Trophoblast cell (in vitro differentiated cells and primary cell): ENCODE data around the gene CES2.

Experiments used
- DNase-seq, 2 donors: peaks; one replicate each; pipeline ENCODE4 v3.0.0-alpha.2; 2016
- H2AFZ ChIP-seq: 2 replicates; pipeline ENCODE4 v1.6.1; 2013; ENCODE audit warnings: low read length, moderate library complexity, mild to moderate bottlenecking; ENCODE audit not compliant: insufficient read depth, poor library complexity
- H2AK5ac ChIP-seq: 2 replicates; pipeline ENCODE4 v1.6.1; 2013; ENCODE audit warnings: mild to moderate bottlenecking, low read length
- H2BK120ac ChIP-seq: 2 replicates; pipeline ENCODE4 v1.6.1; 2013; ENCODE audit warnings: low read length, mild to moderate bottlenecking, moderate library complexity; ENCODE audit not compliant: insufficient read depth, poor library complexity
- H2BK12ac ChIP-seq: 2 replicates; pipeline ENCODE4 v1.6.1; 2013; ENCODE audit warnings: mild to moderate bottlenecking, low read length, moderate library complexity
- H2BK5ac ChIP-seq: 2 replicates; pipeline ENCODE4 v1.6.1; 2013; ENCODE audit warnings: low read length, low read depth, moderate library complexity, mild to moderate bottlenecking; ENCODE audit not compliant: poor library complexity
- H3K14ac ChIP-seq: 2 replicates; pipeline ENCODE4 v1.6.1; 2013; ENCODE audit warnings: mild to moderate bottlenecking, low read length
- H3K18ac ChIP-seq: 2 replicates; pipeline ENCODE4 v1.6.1; 2013; ENCODE audit warnings: mild to moderate bottlenecking, low read length
- H3K23ac ChIP-seq: 2 replicates; pipeline ENCODE4 v1.6.1; 2013; ENCODE audit warnings: low read length
- H3K27ac ChIP-seq: 2 replicates; pipeline ENCODE4 v1.5.1; 2013; ENCODE audit warnings: low read depth, mild to moderate bottlenecking, inconsistent platforms, low read length, moderate library complexity
- H3K27me3 ChIP-seq: 2 replicates; pipeline ENCODE4 v1.6.1; 2013; ENCODE audit warnings: inconsistent platforms, mild to moderate bottlenecking, low read length, moderate library complexity; ENCODE audit not compliant: insufficient read depth
- H3K36me3 ChIP-seq, 2 experiments: 1 replicate in 1 of 2; 2 replicates in 1 of 2; pipeline ENCODE4 v1.6.1; 2013; ENCODE audit warnings: low read length in 2 of 2, mild to moderate bottlenecking in 2 of 2, moderate library complexity in 1 of 2; ENCODE audit not compliant: insufficient read depth in 2 of 2, control insufficient read depth in 1 of 2
- H3K4ac ChIP-seq: 2 replicates; pipeline ENCODE4 v1.6.1; 2013; ENCODE audit warnings: low read depth, mild to moderate bottlenecking, low read length, moderate library complexity
- H3K4me1 ChIP-seq, 2 experiments: 1 replicate in 1 of 2; 2 replicates in 1 of 2; pipeline ENCODE4 v1.6.1; 2013; ENCODE audit warnings: low read length in 2 of 2, mild to moderate bottlenecking in 2 of 2, moderate library complexity in 1 of 2; ENCODE audit not compliant: insufficient read depth in 2 of 2, control insufficient read depth in 1 of 2
- H3K4me2 ChIP-seq: 2 replicates; pipeline ENCODE4 v1.6.1; 2013; ENCODE audit warnings: inconsistent platforms, mild to moderate bottlenecking, low read length, moderate library complexity
- H3K4me3 ChIP-seq: 2 replicates; pipeline ENCODE4 v1.5.1; 2013; ENCODE audit warnings: mild to moderate bottlenecking, low read depth, low read length, inconsistent platforms
- H3K79me1 ChIP-seq: one replicate; pipeline ENCODE4 v1.6.1; 2013; ENCODE audit warnings: low read length
- H3K79me2 ChIP-seq: 2 replicates; pipeline ENCODE4 v1.6.1; 2013; ENCODE audit warnings: low read length, mild to moderate bottlenecking; ENCODE audit not compliant: control insufficient read depth, insufficient read depth, poor library complexity
- H3K9ac ChIP-seq: 2 replicates; pipeline ENCODE4 v1.6.1; 2013; ENCODE audit warnings: mild to moderate bottlenecking, low read length
- H3K9me3 ChIP-seq: 2 replicates; pipeline ENCODE4 v1.6.1; 2013; ENCODE audit warnings: low read depth, mild to moderate bottlenecking, control low read depth, inconsistent platforms, low read length; ENCODE audit not compliant: insufficient read depth
- H4K12ac ChIP-seq: 2 replicates; pipeline ENCODE4 v1.6.1; 2013; ENCODE audit warnings: low read depth, mild to moderate bottlenecking, low read length, moderate library complexity
- H4K8ac ChIP-seq: 2 replicates; pipeline ENCODE4 v1.6.1; 2013; ENCODE audit warnings: low read depth, mild to moderate bottlenecking, low read length, moderate library complexity
- H4K91ac ChIP-seq: one replicate; pipeline ENCODE4 v1.6.1; 2013; ENCODE audit warnings: low read depth, mild to moderate bottlenecking, low read length, moderate library complexity
- whole genome bisulfite sequencing: extraction: QIAGEN DNeasy Blood & Tissue Kit; methylation state at CpG from one replicate; pipeline ENCODE4 v1.1.7; 2013; ENCODE audit warnings: missing lambda C conversion rate; ENCODE audit not compliant: insufficient read length, insufficient coverage; ENCODE audit errors: extremely low coverage; 5-methylcytosine and 5-hydroxymethylcytosine counted together

The CES2 gene

DNA sequence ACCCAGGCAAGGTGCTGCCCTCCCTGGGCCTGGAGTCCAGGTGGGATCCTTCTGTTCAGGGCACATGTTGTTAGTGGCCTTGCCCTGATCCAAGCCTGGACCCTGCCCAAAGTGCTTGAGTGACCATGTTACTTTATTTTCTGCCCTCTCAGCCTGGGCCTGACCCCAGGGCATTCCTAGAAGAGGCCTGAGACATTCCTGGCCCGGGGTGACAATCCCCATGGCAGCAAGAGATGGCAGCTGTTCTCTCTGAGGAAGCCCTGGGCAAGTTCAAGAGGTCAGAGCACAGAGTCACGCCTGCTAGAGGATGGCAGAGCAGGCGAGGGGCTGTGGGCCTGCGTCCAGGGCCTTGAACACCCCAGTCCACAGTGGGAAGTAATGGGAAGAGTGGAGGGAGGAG, 21.6 kb upstream of the CES2 start:
- Histone ChIP-seq H3K4me3 (no peak overlapping the region), H3K27me3 (no peaks in the 10 kb centered on the region), H4K8ac (no peak overlapping the region), H3K9me3 (peaks cover 2% of the 10 kb centered on the region), H4K91ac (no peak overlapping the region), H3K9ac (no peak overlapping the region), H3K4ac (no peak overlapping the region), H3K79me1 (no peaks in the 10 kb centered on the region), H2AFZ (no peak overlapping the region), H3K4me1 (no peaks in the 10 kb centered on the region), H3K23ac (no peak overlapping the region), H2BK120ac (no peak overlapping the region), H3K4me2 (no peak overlapping the region), H2AK5ac (no peak overlapping the region), H3K79me2 (no peaks in the 10 kb centered on the region), H3K36me3 (no peaks in the 10 kb centered on the region), H3K18ac (no peak overlapping the region), H3K14ac (no peak overlapping the region), H3K27ac (no peak overlapping the region), H2BK12ac (no peak overlapping the region), H4K12ac (no peak overlapping the region), H2BK5ac (no peak overlapping the region)
- no peak for DNase-seq
- WGBS = no CpG with 5 or more reads among the region's 4 CpGs

DNA sequence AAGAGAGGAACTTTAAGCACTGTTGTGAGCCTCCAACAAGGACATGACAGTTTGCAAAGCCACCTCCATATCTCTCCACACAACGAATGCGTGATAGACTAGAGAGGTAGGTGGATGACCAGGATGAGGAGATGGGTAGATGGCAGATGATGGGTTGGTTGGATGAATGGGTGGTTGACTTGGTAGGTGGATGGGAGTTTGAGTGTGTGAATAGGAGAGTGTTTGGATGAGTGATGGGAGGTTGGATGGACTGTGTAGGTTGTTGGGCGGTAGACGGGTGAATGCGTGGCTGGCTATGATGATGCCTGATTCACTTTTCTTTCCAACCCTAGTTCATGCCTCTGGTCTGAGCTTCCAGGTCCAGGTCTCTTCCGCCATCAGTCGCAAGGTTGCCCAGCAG, 20.8 kb upstream of the CES2 start:
- Histone ChIP-seq H4K12ac (no peak overlapping the region), H2BK12ac (no peak overlapping the region), H4K8ac (no peak overlapping the region), H3K79me1 (no peaks in the 10 kb centered on the region), H3K4me2 (no peak overlapping the region), H2BK5ac (no peak overlapping the region), H3K27me3 (no peaks in the 10 kb centered on the region), H2BK120ac (no peak overlapping the region), H3K4ac (no peak overlapping the region), H3K4me3 (no peak overlapping the region), H3K9ac (no peak overlapping the region), H3K23ac (no peak overlapping the region), H4K91ac (no peak overlapping the region), H3K14ac (no peak overlapping the region), H3K9me3 (no peaks in the 10 kb centered on the region), H3K18ac (no peak overlapping the region), H3K36me3 (no peaks in the 10 kb centered on the region), H3K79me2 (no peaks in the 10 kb centered on the region), H2AK5ac (no peak overlapping the region), H3K27ac (no peak overlapping the region), H3K4me1 (no peaks in the 10 kb centered on the region), H2AFZ (no peak overlapping the region)
- no peak for DNase-seq
- 100% methylated on average over 1 of the region's 7 CpGs for WGBS

DNA sequence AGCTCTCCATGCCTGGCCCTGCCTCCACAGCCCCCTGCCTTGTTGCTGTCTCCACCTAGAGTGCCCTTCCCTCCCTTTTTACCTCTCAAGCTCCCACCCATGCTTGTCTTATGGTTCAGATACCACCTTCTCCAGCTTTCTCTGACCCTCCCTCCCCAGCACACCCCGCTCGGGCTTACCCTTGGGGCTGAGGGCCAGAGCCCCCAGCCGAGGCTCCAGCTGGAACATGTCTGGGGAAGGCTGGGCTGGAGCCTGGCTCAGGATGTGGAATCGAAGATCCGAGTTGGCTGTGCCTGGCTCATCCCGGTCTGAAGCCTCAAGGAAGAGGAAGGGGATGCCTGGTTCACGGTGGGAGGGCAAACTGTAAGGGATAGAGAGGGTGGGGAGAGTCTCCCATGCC, 20.3 kb upstream of the CES2 start:
- no peaks in the 10 kb centered on the region for H3K9me3 ChIP-seq
- H3K23ac ChIP-seq = no peak overlapping the region
- DNase-seq = no peak
- no peak overlapping the region for H3K27ac ChIP-seq
- no peak overlapping the region for H2BK12ac ChIP-seq
- no peak overlapping the region for H4K91ac ChIP-seq
- H2BK5ac ChIP-seq = no peak overlapping the region
- no peak overlapping the region for H3K18ac ChIP-seq
- no peak overlapping the region for H3K4me2 ChIP-seq
- no peaks in the 10 kb centered on the region for H3K27me3 ChIP-seq
- H2AFZ ChIP-seq = no peak overlapping the region
- H3K14ac ChIP-seq = no peak overlapping the region
- no peak overlapping the region for H3K4ac ChIP-seq
- H3K4me1 ChIP-seq = no peaks in the 10 kb centered on the region
- no peaks in the 10 kb centered on the region for H3K79me1 ChIP-seq
- H3K9ac ChIP-seq = no peak overlapping the region
- H2AK5ac ChIP-seq = no peak overlapping the region
- no peaks in the 10 kb centered on the region for H3K79me2 ChIP-seq
- H3K36me3 ChIP-seq = no peaks in the 10 kb centered on the region
- H4K8ac ChIP-seq = no peak overlapping the region
- H4K12ac ChIP-seq = no peak overlapping the region
- no CpG with 5 or more reads among the region's 7 CpGs for WGBS
- H3K4me3 ChIP-seq = no peak overlapping the region
- H2BK120ac ChIP-seq = no peak overlapping the region

- Histone ChIP-seq H2BK120ac (no peak overlapping the region), H3K27ac (no peak overlapping the region), H3K36me3 (no peaks in the 10 kb centered on the region), H2AK5ac (no peak overlapping the region), H2AFZ (no peak overlapping the region), H3K27me3 (no peaks in the 10 kb centered on the region), H3K18ac (no peak overlapping the region), H2BK12ac (no peak overlapping the region), H3K79me2 (no peaks in the 10 kb centered on the region), H3K4ac (no peak overlapping the region), H3K9ac (no peak overlapping the region), H3K4me1 (no peaks in the 10 kb centered on the region), H3K4me3 (no peak overlapping the region), H2BK5ac (no peak overlapping the region), H4K8ac (no peak overlapping the region), H3K14ac (no peak overlapping the region), H3K23ac (no peak overlapping the region), H4K91ac (no peak overlapping the region), H4K12ac (no peak overlapping the region), H3K4me2 (no peak overlapping the region), H3K79me1 (no peaks in the 10 kb centered on the region), H3K9me3 (no peaks in the 10 kb centered on the region)
- no peak for DNase-seq
- no CpG with 5 or more reads among the region's 6 CpGs for WGBS
Measured at GRCh38 chr16:66916518-66916917, 18.8 kb upstream of the CES2 start.
